Sigmoid colon (tissue), 4 donors: ENCODE results near the gene CSE1L.

ENCODE experiments used
- EP300 ChIP-seq, 4 donors: sonication (generic); formaldehyde crosslinking; IDR thresholded peaks; one replicate each; pipeline ENCODE4 v1.6.1; 2017; ENCODE audit warnings: antibody characterized with exemption in 4 of 4
- POLR2A ChIP-seq, 2 donors: fragments of 450-650 bp; IDR thresholded peaks; one replicate each; pipeline ENCODE4 v1.6.1; 2016; ENCODE audit warnings: antibody characterized with exemption in 2 of 2, mild to moderate bottlenecking in 2 of 2, moderate library complexity in 2 of 2
- POLR2AphosphoS5 ChIP-seq, 4 donors: sonication (generic); formaldehyde crosslinking; IDR thresholded peaks; one replicate each; pipeline ENCODE4 v1.6.1; 2017; ENCODE audit warnings: antibody characterized with exemption in 4 of 4
- TF ChIP-seq, protein P1 (sequence below), 4 experiments: fragments of 450-650 bp in 3 of 4; fragments of 200-600 bp in 1 of 4; IDR thresholded peaks; one replicate each; pipeline ENCODE4 v1.5.1; 2016 to 2019; ENCODE audit warnings: antibody characterized with exemption in 4 of 4, mild to moderate bottlenecking in 3 of 4, moderate library complexity in 2 of 4

DNA sequence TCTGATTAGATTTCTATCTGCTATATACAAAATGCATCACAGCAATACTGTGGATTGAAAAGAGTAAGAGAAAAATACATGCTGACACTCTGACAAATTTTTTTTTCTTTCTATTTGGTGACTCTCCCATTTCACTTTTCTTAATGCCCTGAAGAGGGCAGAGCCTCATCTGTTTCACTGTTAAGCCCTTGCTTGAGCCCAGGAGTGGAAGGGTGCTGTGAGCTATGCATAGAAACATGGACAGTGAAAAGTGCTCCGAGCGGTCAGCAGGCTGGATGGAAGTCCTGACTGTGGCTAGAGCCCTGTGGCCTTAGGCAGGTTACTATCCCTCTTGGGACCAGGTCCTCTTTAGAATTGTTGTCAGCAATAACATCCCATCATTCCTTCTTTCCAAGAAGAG is 17.4 kb upstream of the CSE1L start:
- TF ChIP-seq, protein P1, sequence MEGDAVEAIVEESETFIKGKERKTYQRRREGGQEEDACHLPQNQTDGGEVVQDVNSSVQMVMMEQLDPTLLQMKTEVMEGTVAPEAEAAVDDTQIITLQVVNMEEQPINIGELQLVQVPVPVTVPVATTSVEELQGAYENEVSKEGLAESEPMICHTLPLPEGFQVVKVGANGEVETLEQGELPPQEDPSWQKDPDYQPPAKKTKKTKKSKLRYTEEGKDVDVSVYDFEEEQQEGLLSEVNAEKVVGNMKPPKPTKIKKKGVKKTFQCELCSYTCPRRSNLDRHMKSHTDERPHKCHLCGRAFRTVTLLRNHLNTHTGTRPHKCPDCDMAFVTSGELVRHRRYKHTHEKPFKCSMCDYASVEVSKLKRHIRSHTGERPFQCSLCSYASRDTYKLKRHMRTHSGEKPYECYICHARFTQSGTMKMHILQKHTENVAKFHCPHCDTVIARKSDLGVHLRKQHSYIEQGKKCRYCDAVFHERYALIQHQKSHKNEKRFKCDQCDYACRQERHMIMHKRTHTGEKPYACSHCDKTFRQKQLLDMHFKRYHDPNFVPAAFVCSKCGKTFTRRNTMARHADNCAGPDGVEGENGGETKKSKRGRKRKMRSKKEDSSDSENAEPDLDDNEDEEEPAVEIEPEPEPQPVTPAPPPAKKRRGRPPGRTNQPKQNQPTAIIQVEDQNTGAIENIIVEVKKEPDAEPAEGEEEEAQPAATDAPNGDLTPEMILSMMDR (IDR thresholded peaks at IDR 0.05): no peak
- no peak for TF ChIP-seq POLR2AphosphoS5 (IDR thresholded peaks at IDR 0.05)
- no peak for TF ChIP-seq POLR2A (IDR thresholded peaks at IDR 0.05)
- no peak for TF ChIP-seq EP300 (IDR thresholded peaks at IDR 0.05)
